ENCODE results near the gene PCBP3. TPM values are rescaled to one million over a fixed set of nuclear protein-coding genes. Genes with fewer than 3 reads are reported as not detected.

The PCBP3 gene
- total RNA-seq, 1 experiment from 2014 or later = not detected

DNA sequence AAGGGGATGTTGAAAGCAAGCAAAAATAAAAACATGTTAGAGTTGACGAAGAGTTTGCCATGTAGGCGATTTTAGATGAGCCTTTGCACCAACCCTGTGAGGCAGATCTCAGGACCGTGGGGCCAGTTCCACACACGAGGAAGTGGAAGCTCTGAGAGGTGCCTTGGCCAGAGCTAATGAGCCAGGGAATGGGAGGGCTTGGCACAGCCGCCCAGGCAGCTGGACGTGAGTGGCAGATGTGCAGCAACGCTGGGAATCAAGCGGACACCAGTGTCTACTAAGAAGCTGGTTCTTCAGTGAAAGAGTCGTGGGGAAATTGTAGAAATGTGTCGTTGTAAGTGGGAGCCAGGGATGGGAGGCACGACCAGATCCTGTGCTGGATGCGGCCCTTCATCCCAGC, 279.1 kb downstream of the PCBP3 start:
- peaks cover 4% of the 10 kb centered on the region for H3K4me1 ChIP-seq (replicated peaks; ENCODE audit: insufficient read depth)
- TF ChIP-seq, protein P1, sequence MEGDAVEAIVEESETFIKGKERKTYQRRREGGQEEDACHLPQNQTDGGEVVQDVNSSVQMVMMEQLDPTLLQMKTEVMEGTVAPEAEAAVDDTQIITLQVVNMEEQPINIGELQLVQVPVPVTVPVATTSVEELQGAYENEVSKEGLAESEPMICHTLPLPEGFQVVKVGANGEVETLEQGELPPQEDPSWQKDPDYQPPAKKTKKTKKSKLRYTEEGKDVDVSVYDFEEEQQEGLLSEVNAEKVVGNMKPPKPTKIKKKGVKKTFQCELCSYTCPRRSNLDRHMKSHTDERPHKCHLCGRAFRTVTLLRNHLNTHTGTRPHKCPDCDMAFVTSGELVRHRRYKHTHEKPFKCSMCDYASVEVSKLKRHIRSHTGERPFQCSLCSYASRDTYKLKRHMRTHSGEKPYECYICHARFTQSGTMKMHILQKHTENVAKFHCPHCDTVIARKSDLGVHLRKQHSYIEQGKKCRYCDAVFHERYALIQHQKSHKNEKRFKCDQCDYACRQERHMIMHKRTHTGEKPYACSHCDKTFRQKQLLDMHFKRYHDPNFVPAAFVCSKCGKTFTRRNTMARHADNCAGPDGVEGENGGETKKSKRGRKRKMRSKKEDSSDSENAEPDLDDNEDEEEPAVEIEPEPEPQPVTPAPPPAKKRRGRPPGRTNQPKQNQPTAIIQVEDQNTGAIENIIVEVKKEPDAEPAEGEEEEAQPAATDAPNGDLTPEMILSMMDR (conservative IDR thresholded peaks at IDR 0.05) = no peak
- no peak for TF ChIP-seq EZH2 (IDR thresholded peaks at IDR 0.05; ENCODE audit: low read depth)
- H2AFZ ChIP-seq = no peak overlapping the region
- no peak overlapping the region for H3K4me2 ChIP-seq
- ChIA-PET POLR2A (ENCODE audit: unreplicated experiment) (no interaction called here), CTCF (no interaction called here)
- H3K27me3 ChIP-seq (ENCODE audit: insufficient read depth, low read depth) = peaks cover 8% of the 10 kb centered on the region; the same call in 1 of the 2 replicates
- H3K27ac ChIP-seq = no peak overlapping the region
- H3K36me3 ChIP-seq (ENCODE audit: low read depth) = no peaks in the 10 kb centered on the region
- no peaks in the 10 kb centered on the region for H3K9me3 ChIP-seq (ENCODE audit: insufficient read depth, low read depth)
- H4K20me1 ChIP-seq (ENCODE audit: insufficient read depth) = no peaks in the 10 kb centered on the region
- H3K4me3 ChIP-seq = no peak overlapping the region
- no peak for DNase-seq
- BruUV-seq (replicated peaks) = no TSS peak
- intact Hi-C loops (cut with micrococcal nuclease; ENCODE audit: unreplicated experiment) = no loop called here
- no peaks in the 10 kb centered on the region for H3K9me2 ChIP-seq (ENCODE audit: insufficient read depth)
- H3F3A ChIP-seq (ENCODE audit: insufficient read depth, low read depth) = no peaks in the 10 kb centered on the region
- no peaks in the 10 kb centered on the region for H3K79me2 ChIP-seq (ENCODE audit: low read depth)

DNA sequence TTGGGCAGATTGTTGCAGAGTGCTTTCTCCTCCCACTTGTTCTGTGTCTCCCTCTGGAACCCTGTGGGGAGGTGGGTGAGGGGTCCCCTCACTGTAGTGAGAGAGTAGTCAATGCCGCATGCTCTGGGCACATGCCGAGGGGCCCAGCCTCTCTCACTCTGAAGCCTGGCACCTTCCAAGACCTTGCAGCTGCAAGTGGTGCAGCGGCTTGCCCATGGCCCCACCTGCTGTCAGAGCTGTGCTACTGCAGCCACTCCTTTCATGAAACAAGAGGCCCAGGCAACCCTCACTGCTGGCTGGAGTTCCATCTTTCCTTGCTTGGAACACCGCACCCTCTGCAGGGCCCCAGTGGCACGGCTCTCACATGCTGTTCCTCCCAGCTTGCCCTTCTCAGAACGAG, 279.6 kb downstream of the PCBP3 start:
- no peaks in the 10 kb centered on the region for H3K79me2 ChIP-seq (ENCODE audit: low read depth)
- no peaks in the 10 kb centered on the region for H3K36me3 ChIP-seq (ENCODE audit: low read depth)
- TF ChIP-seq, protein P1 (conservative IDR thresholded peaks at IDR 0.05) = peak; percentile 78
- no peak for TF ChIP-seq EZH2 (IDR thresholded peaks at IDR 0.05; ENCODE audit: low read depth)
- no peaks in the 10 kb centered on the region for H3K9me2 ChIP-seq (ENCODE audit: insufficient read depth)
- no peak overlapping the region for H3K4me2 ChIP-seq
- no TSS peak for BruUV-seq (replicated peaks)
- CTCF ChIA-PET = interaction anchor here (0.6 kb wide), 1 partner anchor 16 kb away, joined by 10 read pairs; no protein-coding TSS in a partner anchor
- no peaks in the 10 kb centered on the region for H3K9me3 ChIP-seq (ENCODE audit: insufficient read depth, low read depth)
- H3K27ac ChIP-seq = no peak overlapping the region
- intact Hi-C loops (cut with micrococcal nuclease; ENCODE audit: unreplicated experiment) = no loop called here
- H2AFZ ChIP-seq = no peak overlapping the region
- POLR2A ChIA-PET (ENCODE audit: unreplicated experiment) = no interaction called here
- peaks cover 8% of the 10 kb centered on the region; the same call in 1 of the 2 replicates for H3K27me3 ChIP-seq (ENCODE audit: insufficient read depth, low read depth)
- H3K4me1 ChIP-seq (replicated peaks; ENCODE audit: insufficient read depth) = no peaks in the 10 kb centered on the region
- no peaks in the 10 kb centered on the region for H3F3A ChIP-seq (ENCODE audit: insufficient read depth, low read depth)
- no peak overlapping the region for H3K4me3 ChIP-seq
- DNase-seq = peak in 1 of 2 experiments; percentile 45
- H4K20me1 ChIP-seq (ENCODE audit: insufficient read depth) = no peaks in the 10 kb centered on the region

DNA sequence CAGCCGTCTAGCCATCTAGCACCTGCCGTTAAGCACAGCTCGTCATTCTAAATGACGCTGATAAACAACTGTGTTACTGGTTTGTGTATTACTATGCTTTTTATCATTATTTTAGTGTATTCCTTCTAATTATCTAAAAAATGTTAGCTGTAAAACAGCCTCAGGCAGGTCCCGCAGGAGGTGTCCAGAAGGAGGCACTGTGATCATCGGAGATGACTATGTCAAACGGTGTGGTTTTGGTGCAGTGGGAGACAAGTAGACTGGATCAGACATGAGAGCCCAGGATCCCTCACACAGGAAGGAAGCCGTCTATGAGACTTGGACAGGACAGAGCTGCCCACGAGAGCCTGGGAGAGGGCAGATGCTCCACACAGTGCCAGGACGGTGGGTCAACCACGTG, 282.8 kb downstream of the PCBP3 start:
- no peaks in the 10 kb centered on the region for H3K9me2 ChIP-seq (ENCODE audit: insufficient read depth)
- DNase-seq = no peak
- H3K79me2 ChIP-seq (ENCODE audit: low read depth) = no peaks in the 10 kb centered on the region
- H4K20me1 ChIP-seq (ENCODE audit: insufficient read depth) = no peaks in the 10 kb centered on the region
- no peaks in the 10 kb centered on the region for H3K4me1 ChIP-seq (replicated peaks; ENCODE audit: insufficient read depth)
- no peak overlapping the region for H3K4me2 ChIP-seq
- no peak overlapping the region for H3K4me3 ChIP-seq
- no peaks in the 10 kb centered on the region for H3F3A ChIP-seq (ENCODE audit: insufficient read depth, low read depth)
- BruUV-seq (replicated peaks) = no TSS peak
- TF ChIP-seq, protein P1 (conservative IDR thresholded peaks at IDR 0.05) = no peak
- no peak for TF ChIP-seq EZH2 (IDR thresholded peaks at IDR 0.05; ENCODE audit: low read depth)
- intact Hi-C loops (cut with micrococcal nuclease; ENCODE audit: unreplicated experiment) = no loop called here
- CTCF ChIA-PET = no interaction called here
- POLR2A ChIA-PET (ENCODE audit: unreplicated experiment) = no interaction called here
- no peaks in the 10 kb centered on the region for H3K9me3 ChIP-seq (ENCODE audit: insufficient read depth, low read depth)
- H3K27me3 ChIP-seq (ENCODE audit: insufficient read depth, low read depth) = peaks cover 8% of the 10 kb centered on the region; the same call in 1 of the 2 replicates
- no peaks in the 10 kb centered on the region for H3K36me3 ChIP-seq (ENCODE audit: low read depth)
- no peak overlapping the region for H3K27ac ChIP-seq
- no peak overlapping the region for H2AFZ ChIP-seq
